Stomach (tissue), 4 donors: Measurements from ENCODE around the gene TSGA10IP.

Experiments
- CTCF ChIP-seq, 7 experiments: fragments of 450-650 bp in 4 of 7; fragments of 200-600 bp in 3 of 7; sonication (generic) in 3 of 7; IDR thresholded peaks; one replicate each; pipeline ENCODE4 v1.5.1; 2016 to 2019; ENCODE audit warnings: antibody characterized with exemption in 7 of 7, control low read depth in 2 of 7, mild to moderate bottlenecking in 1 of 7
- EP300 ChIP-seq: sonication (generic); formaldehyde crosslinking; IDR thresholded peaks from one replicate; pipeline ENCODE4 v1.6.1; 2017; ENCODE audit warnings: antibody characterized with exemption
- POLR2A ChIP-seq, 4 donors: fragments of 450-650 bp; IDR thresholded peaks; one replicate each; pipeline ENCODE4 v1.6.1; 2016; ENCODE audit warnings: antibody characterized with exemption in 4 of 4, control low read depth in 2 of 4, mild to moderate bottlenecking in 1 of 4, moderate library complexity in 1 of 4
- POLR2AphosphoS5 ChIP-seq, 3 donors: sonication (generic); formaldehyde crosslinking; IDR thresholded peaks; one replicate each; pipeline ENCODE4 v1.6.1; 2016; ENCODE audit warnings: antibody characterized with exemption in 3 of 3

- no peak for TF ChIP-seq CTCF (IDR thresholded peaks at IDR 0.05)
- TF ChIP-seq POLR2A (IDR thresholded peaks at IDR 0.05), result no peak
- no peak for TF ChIP-seq POLR2AphosphoS5 (IDR thresholded peaks at IDR 0.05)
- TF ChIP-seq EP300, result no peak
Observed at GRCh38 chr11:65946655-65947054, 1.4 kb downstream of the TSGA10IP start.
